GM18861 (cell line): ENCODE results near the gene OLFM2.
"Not testable (repeated sequence)": the region's sequence is repeated elsewhere in the genome, so short reads cannot be mapped to it uniquely, and the experiment has no call there.

Experiments used
- ATAC-seq: cut with Tn5 transposase; IDR thresholded peaks from one replicate; pipeline ENCODE4 v1.9.1; 2021; ENCODE audit not compliant: unreplicated experiment

OLFM2 gene

GRCh38 chr19:9836021-9836420, 100.3 kb downstream of the OLFM2 start:
- no peak for ATAC-seq

GRCh38 chr19:9835507-9835949, 100.8 kb downstream of the OLFM2 start:
- peak; percentile 11 for ATAC-seq

GRCh38 chr19:9834726-9835506, 101.4 kb downstream of the OLFM2 start, which contains the start of gene PIN1:
PIN1 (plus strand) TSS chr19:9835318; CDS start chr19:9835345, 27 bp downstream.
- peak; percentile 90 for ATAC-seq

GRCh38 chr19:9834307-9834725, 102.0 kb downstream of the OLFM2 start:
- ATAC-seq = no peak

- ATAC-seq = no peak
Observed at GRCh38 chr19:9828551-9829063, 107.7 kb downstream of the OLFM2 start.

- peak; percentile 77 for ATAC-seq
Observed at GRCh38 chr19:9827289-9828238, 108.8 kb downstream of the OLFM2 start, which contains the start of gene UBL5. UBL5 (plus strand) TSS chr19:9827918; CDS start chr19:9828338, 420 bp downstream.

GRCh38 chr19:9823816-9824215, 112.5 kb downstream of the OLFM2 start:
- ATAC-seq = no peak

- ATAC-seq = not testable (repeated sequence)
Observed at GRCh38 chr19:9820034-9820433, 116.3 kb downstream of the OLFM2 start.

- no peak for ATAC-seq
Observed at GRCh38 chr19:9819596-9819909, 116.8 kb downstream of the OLFM2 start.

- peak; percentile 70 for ATAC-seq
Observed at GRCh38 chr19:9818734-9819595, 117.3 kb downstream of the OLFM2 start, which contains the start of gene FBXL12. FBXL12 (minus strand) TSS chr19:9819079; CDS start chr19:9818813, 266 bp downstream.

GRCh38 chr19:9818175-9818733, 118.1 kb downstream of the OLFM2 start:
- no peak for ATAC-seq

GRCh38 chr19:9811139-9811538, 125.2 kb downstream of the OLFM2 start:
- no peak for ATAC-seq

- ATAC-seq = no peak
Observed at GRCh38 chr19:9808855-9809824, 127.2 kb downstream of the OLFM2 start.

GRCh38 chr19:9806803-9807202, 129.5 kb downstream of the OLFM2 start:
- no peak for ATAC-seq
